ENCODE measurements around the gene NTMT1.
"Not testable (repeated sequence)": the region's sequence is repeated elsewhere in the genome, so short reads cannot be mapped to it uniquely, and the experiment has no call there.

NTMT1 gene

GRCh38 chr9:129626079-129626624 lies at the start of gene NTMT1:
TSS of gene NTMT1 (plus strand) at chr9:129626163. CDS start at chr9:129632704, 6,541 bp downstream.
- peak; percentile 89 for DNase-seq

GRCh38 chr9:129576546-129577543 lies 49.1 kb upstream of the NTMT1 start:
- no peak for DNase-seq

GRCh38 chr9:129579294-129579693 lies 46.7 kb upstream of the NTMT1 start:
- no peak for DNase-seq

- peak; percentile 46 for DNase-seq
Measured at GRCh38 chr9:129580211-129580915, 45.6 kb upstream of the NTMT1 start.

- DNase-seq, result no peak
Measured at GRCh38 chr9:129581505-129582189, 44.3 kb upstream of the NTMT1 start.

GRCh38 chr9:129582855-129583254 lies 43.1 kb upstream of the NTMT1 start:
- DNase-seq, result peak; percentile 31

- DNase-seq, result no peak
Measured at GRCh38 chr9:129583308-129584038, 42.5 kb upstream of the NTMT1 start.

GRCh38 chr9:129584136-129584535 lies 41.8 kb upstream of the NTMT1 start:
- peak; percentile 61 for DNase-seq

- no peak for DNase-seq
Measured at GRCh38 chr9:129585352-129585751, 40.6 kb upstream of the NTMT1 start.

- no peak for DNase-seq
Measured at GRCh38 chr9:129586245-129586644, 39.7 kb upstream of the NTMT1 start.

- no peak for DNase-seq
Measured at GRCh38 chr9:129586685-129587084, 39.3 kb upstream of the NTMT1 start.

GRCh38 chr9:129587487-129588262 lies 38.3 kb upstream of the NTMT1 start:
- no peak for DNase-seq

- DNase-seq, result no peak
Measured at GRCh38 chr9:129590466-129590865, 35.5 kb upstream of the NTMT1 start.

GRCh38 chr9:129591916-129592315 lies 34.0 kb upstream of the NTMT1 start:
- DNase-seq, result no peak

- DNase-seq, result not testable (repeated sequence)
Measured at GRCh38 chr9:129592790-129593189, 33.2 kb upstream of the NTMT1 start.

GRCh38 chr9:129594632-129595031 lies 31.3 kb upstream of the NTMT1 start:
- no peak for DNase-seq

- DNase-seq, result no peak
Measured at GRCh38 chr9:129595311-129595741, 30.6 kb upstream of the NTMT1 start.

- no peak for DNase-seq
Measured at GRCh38 chr9:129595903-129596540, 29.9 kb upstream of the NTMT1 start.

GRCh38 chr9:129596541-129597331 lies 29.2 kb upstream of the NTMT1 start:
- no peak for DNase-seq
